ENCODE data around the gene MYO5B.

Gene MYO5B

DNA sequence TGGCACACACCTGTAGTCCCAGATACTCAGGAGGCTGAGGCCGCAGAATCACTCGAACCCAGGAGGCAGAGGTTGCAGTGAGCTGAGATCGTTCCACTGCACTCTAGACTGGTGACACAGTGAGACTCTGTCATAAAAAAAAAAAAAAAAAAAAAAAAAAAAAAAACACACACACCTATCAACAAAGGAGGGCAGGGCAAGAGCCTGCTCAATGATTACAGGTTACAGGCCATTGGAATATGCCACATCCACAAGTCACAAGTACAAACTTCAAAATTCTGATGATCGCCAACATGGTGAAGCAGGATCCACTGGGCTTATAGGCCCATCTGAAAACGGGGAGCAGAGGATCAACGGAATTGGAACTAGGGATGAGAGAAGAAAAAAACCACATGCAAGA is 6.3 kb downstream of the MYO5B start:
- DNase-seq (ENCODE audit: low read depth): no peak

- no peak for DNase-seq (ENCODE audit: low read depth)
Observed at GRCh38 chr18:50187659-50188058, 7.3 kb downstream of the MYO5B start.

- DNase-seq (ENCODE audit: low read depth): no peak
Observed at GRCh38 chr18:50186385-50186784, 8.6 kb downstream of the MYO5B start.

GRCh38 chr18:50183556-50183955 is 11.4 kb downstream of the MYO5B start:
- no peak for DNase-seq (ENCODE audit: low read depth)

GRCh38 chr18:50182511-50182910 is 12.4 kb downstream of the MYO5B start:
- DNase-seq (ENCODE audit: low read depth): no peak

DNA sequence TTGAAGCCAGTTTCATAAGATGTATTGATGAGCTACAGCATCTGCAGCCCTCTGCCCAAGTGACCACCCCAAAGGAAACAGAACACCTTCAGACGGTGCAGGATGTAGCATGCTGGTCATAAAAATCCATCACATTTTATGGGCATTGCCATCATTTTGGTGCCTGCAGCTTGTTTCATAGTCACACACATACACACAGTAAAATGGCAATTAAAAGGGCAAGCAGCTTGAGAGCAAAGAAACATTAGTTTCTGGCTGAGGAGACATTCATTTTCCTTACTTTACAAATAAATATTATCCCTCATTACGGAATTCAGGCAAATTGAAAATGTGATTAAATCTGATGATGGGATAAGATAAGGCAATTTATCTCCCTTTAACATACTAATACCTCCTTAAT is 13.4 kb downstream of the MYO5B start:
- DNase-seq (ENCODE audit: low read depth): no peak

DNA sequence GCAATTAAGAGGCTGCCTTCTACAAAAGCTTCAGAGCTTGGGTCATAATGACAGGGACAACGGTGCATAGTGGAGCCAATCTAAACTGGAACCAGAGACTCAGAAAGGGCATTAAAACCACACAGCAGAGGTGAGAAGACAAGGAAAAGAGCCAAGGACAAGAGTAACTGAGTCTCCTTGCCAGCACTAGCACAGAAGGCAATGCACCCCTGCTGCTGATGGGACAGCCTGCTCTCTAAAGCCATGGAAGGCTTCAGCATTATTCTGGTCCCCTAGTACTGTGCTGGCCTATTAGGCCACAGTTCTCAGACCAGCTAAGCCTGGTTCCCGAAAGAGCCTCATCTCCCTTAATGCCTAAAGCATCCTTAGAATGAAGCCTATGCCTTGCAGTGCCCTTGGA is 15.5 kb downstream of the MYO5B start:
- no peak for DNase-seq (ENCODE audit: low read depth)

DNA sequence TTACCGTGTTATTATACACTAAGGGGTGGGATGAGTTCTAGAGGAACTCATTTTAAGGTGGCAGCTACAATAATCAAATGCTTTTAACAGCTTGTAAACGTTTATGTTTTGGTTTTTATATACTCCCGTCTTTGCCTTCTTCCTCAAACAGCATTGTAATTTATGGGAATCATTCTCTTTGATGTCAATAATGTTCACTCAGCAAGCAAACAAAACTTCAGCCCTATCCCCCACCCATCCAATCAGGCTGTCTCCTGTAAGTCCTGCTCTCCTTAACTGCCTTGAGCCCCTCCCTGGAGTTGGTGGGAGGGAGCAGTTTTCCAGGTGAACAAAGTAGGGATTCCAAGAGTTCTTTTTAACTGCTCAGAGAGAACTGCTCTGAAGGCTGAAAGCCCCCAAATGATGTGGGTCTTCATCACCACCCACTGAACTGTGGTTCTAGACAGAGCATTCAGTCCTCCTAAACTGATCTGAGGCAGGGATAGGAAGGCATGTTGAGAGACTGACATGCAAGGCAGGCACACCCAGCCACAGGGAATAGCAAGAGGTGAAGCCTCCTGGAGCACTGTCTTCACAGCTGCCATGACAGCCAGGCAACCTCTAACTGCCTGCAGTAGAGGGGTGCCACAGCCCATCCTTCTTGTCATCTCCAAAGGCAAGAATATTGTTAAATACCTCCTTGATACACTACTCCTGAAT is 17.5 kb downstream of the MYO5B start:
- no peak for DNase-seq (ENCODE audit: low read depth)

DNA sequence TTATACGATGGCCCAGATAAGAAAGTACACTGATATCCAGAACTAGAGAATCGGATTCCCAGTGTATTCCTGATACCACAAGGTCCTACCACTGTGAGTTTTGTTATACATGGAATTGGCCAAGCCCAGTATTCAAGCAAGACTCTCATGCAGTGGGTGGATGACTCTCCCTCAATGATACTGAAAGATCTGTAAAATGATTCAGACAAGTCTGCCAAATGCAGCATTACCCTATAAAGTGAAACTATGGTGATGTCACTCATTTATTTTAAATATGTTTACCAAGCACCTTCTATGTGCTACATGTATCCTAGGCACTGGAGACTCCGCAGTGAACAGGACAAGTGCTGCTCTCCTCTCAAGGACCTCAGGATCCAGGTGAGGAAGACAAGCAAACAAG is 22.6 kb downstream of the MYO5B start:
- DNase-seq (ENCODE audit: low read depth): no peak

DNA sequence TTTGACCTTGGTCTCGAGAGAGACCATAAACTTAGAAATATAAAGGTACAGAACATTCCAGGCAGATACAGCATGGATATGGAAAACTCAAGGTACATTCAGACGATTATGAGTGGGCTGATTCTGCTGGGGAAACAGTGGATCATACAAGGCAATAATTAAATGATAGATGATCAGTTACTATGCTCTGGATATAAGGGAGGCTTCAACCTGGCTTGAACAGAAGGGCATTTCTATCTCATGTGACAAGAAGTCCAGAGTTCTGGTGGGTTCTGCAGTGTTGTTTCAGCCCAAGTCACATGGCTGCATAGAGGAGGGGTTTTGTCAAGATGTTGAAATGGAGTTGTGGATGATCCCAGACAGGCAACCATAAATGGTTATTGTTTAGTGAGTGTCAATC is 23.5 kb downstream of the MYO5B start:
- DNase-seq (ENCODE audit: low read depth): no peak

DNA sequence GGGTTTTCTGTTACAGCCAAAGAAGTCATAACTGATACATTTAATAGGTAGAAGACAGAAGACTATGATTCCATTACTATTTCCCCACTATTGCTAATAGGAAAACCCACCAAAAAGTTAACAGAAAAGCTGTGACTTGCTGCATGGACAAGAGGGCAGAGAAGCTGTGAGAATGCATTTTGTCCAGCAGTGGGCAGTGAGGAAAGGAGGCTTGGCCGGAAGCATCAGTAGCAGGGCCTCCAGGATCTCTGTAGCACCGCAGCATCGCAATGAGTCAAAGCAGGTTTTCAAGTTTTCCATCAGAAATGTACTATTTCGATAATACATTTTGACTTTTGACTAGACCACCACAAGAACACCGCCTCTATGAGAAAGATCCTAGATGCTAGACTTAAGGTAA is 24.9 kb downstream of the MYO5B start:
- no peak for DNase-seq (ENCODE audit: low read depth)

- DNase-seq (ENCODE audit: low read depth): no peak
Observed at GRCh38 chr18:50169149-50169548, 25.8 kb downstream of the MYO5B start.

GRCh38 chr18:50167966-50168365 is 27.0 kb downstream of the MYO5B start:
- no peak for DNase-seq (ENCODE audit: low read depth)

GRCh38 chr18:50166901-50167300 is 28.0 kb downstream of the MYO5B start:
- no peak for DNase-seq (ENCODE audit: low read depth)

DNA sequence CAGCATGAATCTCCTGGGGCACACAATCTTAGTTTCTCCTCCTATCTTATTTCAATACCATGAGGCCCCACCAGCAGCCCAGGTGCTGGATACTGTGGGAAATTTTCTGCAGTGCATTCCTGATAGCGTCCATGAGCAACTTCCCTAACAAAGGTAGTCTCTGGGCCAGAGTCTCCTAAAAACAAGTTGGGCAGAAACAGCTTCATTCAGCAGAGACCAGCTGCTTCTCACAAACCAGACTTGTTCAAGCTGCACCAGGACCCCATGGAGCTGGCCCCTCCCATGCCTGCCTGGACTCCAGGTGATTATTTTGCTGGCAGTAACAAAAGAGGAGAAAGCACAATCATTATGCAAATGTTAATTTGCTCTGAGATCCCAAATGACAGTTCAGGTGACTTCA is 31.4 kb downstream of the MYO5B start:
- no peak for DNase-seq (ENCODE audit: low read depth)

GRCh38 chr18:50162486-50163304 is 32.3 kb downstream of the MYO5B start:
- DNase-seq (ENCODE audit: low read depth): no peak

GRCh38 chr18:50161597-50162205 is 33.2 kb downstream of the MYO5B start:
- no peak for DNase-seq (ENCODE audit: low read depth)

GRCh38 chr18:50159654-50160046 is 35.3 kb downstream of the MYO5B start:
- no peak for DNase-seq (ENCODE audit: low read depth)

GRCh38 chr18:50158866-50159653 is 35.9 kb downstream of the MYO5B start:
- no peak for DNase-seq (ENCODE audit: low read depth)

DNA sequence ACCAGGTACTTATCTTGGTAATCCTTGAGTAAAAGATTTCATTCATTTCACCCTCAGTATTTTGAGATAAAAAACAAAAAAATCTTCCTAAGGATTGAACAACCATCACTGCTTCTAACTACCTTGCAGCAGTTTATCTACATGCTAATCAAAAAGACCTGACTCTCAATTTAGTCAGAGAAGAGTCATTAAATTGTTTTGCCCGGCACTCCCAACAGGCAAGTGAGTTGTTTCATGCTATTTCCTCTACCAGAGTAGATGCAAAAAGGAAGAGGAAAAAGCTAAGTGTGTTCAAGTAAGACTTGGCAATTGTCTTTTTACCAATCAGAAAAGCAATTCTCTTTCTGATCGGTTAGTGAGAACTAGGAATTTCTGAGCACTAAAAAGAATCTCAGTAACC is 39.5 kb downstream of the MYO5B start:
- DNase-seq (ENCODE audit: low read depth): no peak

GRCh38 chr18:50154420-50154819 is 40.5 kb downstream of the MYO5B start:
- no peak for DNase-seq (ENCODE audit: low read depth)

- no peak for DNase-seq (ENCODE audit: low read depth)
Observed at GRCh38 chr18:50152900-50153299, 42.0 kb downstream of the MYO5B start.

Measured in stimulated activated CD8-positive, alpha-beta memory T cell treated with anti-CD3 and anti-CD28 coated beads, Interleukin-7, amount 100 ng/mL, for 24 hours (primary cell).